GM21786 (cell line): Measurements from ENCODE around the gene NCS1.
A peak's percentile ranks its signal among the peaks of the same experiment; 100 is the strongest.

Source experiments
- ATAC-seq: cut with Tn5 transposase; IDR thresholded peaks from one replicate; pipeline ENCODE4 v1.9.1; 2021; ENCODE audit not compliant: unreplicated experiment

NCS1 gene

DNA sequence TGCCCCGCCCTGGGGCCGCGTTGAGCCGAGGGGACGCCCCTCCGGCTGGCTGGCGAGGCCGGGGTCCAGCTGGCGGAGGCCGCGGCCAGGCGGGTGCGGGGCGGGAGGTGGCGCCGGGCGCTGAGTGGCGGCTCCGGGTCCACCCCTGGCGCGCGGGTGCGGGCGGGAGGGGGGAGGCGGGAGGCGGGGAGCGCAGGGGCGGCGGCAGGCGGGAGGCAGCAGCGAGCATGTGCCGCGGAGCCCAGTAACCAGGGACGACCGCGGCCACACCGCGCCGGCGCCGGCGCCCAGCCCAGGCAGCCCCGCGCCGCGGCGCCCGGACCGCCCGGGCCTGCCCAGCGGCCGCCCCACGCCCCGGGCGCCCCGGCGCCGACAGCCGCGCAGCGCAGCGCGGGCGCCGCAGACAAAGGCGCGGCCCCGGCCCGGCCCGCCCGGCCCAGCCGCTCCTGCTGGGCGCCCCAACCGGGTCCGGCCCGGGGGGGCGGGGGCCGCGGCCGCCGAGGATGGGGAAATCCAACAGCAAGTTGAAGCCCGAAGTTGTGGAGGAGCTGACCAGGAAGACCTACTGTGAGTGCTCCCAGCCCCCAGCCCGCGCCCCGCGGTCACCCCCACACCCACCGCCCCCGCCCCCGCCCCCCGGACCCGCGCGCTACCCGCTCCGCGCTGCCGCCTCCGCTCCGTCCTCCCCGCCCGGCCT, at the start of gene NCS1:
NCS1 (plus strand) TSS at position 244 of the 697 bp plus-strand sequence; CDS start at position 504, 260 bp downstream.
- ATAC-seq, result no peak

DNA sequence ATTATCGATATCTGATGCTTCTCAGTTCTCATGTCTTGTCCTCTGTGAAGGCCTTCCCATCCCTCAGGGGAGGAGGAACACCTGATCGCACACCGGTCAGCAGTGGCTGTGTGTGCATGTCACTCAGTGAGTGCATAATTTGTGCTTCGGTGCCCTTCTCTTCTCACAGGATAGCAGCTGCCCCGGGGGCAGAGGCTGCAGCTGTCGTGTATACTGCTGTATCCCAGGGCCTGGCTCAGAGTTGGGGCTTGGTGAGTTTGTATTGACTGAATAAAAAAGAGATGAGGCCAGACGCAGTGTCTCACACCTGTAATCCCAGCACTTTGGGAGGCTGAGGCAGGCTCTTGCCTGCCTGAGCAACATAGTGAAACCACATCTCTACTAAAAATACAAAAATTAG, 49.7 kb upstream of the NCS1 start:
- no peak for ATAC-seq

DNA sequence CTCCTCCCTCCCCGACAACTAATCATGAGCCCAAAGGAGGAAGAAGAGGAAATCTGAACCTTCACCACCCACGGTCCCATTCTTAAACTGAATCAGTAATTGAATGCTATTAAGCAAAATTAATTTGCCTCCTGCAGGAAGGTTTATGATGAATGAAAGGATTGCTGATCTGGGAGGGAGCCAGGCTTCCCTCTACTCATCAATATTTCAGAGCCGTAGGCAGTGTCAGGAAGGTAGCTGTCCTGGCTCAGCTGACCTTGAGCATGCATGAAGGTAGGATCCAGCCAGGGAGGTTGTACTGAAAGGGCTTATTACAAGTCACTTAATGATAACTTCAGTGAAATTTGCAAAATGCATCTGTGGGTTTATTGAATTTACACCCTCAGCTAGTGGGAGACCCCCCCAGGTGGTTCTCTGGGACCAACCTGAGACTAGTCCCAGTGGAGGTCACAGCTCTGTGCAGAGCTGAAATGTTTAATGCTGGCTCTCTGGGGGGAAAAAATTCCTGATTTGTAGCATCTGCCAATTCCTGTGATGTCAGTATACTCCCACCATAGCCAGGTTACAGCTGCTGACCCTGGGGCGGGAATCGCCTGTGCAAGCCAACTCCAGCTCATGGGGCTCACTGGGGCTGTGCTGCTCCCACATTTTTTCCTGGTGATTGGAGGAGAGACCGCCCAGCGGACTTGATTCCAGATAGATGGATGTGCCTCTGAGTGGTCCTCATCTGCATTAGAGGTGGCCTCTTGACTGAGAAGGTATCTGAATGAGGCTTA, 47.9 kb upstream of the NCS1 start:
- no peak for ATAC-seq

DNA sequence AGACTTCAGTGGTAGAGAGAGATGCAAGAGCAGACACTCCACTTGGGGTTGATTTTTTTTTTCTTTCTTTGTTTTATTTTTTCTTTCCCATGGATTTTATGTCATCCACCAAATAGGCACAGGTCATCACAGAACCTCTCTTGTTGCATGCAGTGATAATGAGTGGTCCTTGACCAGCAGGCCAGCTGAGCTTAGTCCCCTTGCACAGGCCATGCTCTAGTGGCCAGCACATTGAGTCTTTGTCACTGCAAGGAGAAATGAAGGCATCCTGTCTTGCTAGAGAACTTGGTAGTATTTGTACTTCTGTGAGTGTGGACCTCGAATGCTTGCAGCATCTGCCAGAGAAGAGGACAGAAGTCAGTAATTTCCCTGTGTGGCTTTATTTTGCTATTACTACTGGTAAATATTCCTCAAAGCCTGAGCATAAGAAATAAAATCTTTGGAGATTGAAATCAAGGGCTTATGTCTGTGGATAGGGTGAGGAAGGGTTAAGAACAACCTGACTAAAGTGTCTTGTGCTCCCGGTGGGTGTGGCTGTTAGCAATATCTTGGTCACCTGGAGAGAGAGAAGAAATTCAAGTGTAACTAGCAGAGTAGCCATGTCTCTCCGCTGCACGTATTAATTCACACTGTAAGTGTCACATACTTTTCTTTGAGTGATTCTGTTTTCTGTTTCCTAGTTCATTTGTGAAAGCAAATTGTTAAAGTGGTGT, 45.3 kb upstream of the NCS1 start:
- no peak for ATAC-seq

DNA sequence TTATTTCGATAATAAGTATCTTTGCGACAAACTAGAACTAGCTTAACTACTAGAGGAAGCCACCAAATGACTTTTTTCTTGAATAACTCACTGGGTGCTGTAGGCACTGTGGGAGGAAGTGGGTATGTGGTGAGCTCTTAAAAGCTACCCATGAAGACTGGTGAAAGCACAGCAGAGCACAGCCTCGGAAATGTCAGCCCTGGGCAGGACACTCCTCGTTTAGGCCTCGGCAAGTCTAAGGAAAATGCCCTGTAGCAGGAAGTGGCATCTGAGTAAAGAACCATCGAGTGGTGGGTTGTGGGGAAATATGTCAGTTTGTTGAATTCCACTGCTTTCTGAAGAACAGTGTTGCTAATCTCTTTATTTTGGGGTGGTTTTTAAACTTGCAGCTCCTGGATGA, 44.0 kb upstream of the NCS1 start:
- ATAC-seq, result peak; percentile 50

DNA sequence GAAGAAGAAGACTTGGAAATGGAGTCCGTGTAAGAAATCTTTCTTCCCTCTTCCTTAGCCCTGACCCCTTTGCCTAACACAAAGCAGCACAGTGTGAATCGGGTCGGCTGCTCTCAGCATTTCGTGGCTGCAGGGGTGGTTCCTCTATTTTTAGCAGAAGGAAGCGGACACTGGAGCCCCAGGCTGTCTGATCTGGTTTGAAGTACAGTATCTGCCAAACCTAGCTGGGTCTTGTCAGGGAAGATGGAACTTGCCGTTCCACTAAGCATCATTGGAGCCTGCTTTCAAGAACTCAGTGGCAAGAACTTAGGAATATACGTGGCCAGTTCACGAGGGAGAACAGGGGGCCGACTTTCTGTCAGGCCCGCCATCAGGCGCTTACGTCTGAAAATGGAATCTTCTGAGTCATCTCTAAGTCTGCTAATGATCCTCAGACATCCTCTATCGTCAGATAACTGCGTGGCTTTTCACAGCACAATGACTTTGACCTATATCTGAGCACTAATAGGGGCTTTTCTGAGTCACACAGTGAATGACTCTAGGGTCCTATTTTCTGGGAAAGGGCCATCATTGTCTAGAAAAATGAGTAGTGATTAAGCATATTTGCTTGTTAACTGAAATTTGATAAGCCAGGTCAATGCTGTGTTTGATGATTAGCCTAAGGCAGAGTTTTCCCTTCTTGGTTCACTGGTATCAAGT, 43.3 kb upstream of the NCS1 start:
- ATAC-seq, result peak; percentile 60

DNA sequence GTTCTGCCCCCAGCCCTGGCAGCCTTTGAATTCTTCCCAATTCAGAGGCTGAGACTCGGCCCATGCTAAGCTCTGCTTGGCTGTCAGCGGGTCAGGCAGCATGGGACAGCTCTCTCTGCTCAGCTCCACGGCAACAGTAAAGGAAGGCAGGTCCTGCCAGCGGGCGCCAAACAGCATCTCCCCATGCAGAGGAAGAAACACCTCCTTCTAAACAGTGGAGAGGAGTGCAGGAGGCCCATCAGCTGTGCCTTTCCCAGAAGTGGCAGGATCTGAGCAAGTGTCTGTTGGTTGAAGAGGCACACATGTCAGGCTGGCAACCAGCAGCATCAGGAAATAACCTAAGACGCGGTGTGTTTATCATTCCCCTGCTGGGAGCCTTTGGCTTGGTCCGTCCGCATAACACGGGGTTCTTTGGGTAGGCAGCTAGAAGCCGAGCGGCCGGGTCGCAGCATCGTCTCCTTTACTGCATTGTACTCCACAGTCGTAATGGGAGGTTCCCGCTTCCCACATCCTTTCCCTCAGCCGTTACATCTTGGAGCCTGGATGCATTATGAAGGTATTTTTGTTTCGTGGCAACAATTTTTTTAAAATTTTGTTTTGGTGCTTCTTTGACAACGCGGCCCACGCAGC, 42.7 kb upstream of the NCS1 start:
- ATAC-seq, result no peak

DNA sequence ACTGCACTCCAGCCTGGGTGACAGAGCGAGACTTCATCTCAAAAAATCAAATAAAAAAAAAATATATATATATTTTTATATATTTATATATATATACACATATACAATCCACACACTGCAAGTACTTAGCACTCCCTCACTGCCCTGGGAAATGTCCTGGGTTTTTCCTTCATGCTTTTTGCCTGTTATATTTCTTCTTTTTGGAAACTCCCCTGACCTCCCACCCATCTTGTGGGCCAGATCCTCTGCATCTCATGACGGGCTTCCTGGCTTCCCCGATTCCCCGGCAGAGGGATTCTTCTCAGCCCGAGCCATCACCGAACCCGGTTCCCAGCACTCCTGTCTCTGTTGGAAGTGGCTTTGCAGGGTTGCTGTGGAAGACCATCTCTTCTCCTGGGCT, 39.5 kb upstream of the NCS1 start:
- ATAC-seq, result no peak

DNA sequence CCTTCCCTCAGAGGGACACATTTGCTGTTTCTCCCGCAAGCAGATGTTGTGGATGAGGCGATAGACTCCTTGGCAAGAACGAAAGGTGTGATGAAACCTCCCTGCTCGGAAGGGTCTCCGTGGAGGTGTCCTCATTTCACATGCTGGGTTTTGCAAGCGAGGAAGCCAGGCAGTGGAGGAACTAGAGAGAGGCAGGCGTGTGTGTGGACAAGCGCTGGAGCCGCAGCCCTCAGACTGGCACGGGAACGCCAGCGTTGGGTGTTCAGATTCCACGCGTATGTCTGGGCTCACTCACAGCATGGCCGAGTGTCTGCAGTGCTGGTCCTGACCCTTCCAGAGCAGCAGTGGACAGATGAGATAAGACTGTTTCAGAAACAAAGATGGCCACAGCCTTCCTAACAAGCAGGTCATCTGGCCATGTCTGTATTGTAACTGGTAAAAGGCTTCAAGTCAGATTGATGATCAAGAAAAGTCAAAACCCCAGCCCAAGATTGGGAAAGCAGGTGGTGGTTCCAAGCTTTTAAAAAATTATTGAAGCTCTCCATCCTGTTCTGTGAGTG, 35.0 kb upstream of the NCS1 start:
- no peak for ATAC-seq

DNA sequence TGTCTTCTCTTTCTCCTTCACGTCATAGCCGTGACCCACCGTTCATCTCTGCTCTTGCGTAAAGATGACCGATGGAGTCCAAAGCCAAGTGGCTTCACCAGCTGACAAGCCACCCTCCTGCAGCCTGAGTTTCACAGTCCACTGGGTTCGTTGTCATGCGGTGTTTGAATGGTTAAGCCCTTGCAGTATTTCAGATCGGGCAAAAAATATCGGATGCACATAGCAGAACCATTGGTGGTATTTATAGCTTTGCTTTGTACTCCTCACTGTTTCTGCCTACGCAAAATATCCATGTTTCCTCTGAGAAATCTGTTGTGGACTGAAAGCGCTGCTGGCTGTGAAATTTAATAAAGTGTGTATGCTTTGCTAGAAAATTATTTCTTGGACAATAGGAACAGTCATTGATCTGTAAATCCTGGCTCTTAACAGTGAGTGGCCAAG, 34.5 kb upstream of the NCS1 start:
- no peak for ATAC-seq

DNA sequence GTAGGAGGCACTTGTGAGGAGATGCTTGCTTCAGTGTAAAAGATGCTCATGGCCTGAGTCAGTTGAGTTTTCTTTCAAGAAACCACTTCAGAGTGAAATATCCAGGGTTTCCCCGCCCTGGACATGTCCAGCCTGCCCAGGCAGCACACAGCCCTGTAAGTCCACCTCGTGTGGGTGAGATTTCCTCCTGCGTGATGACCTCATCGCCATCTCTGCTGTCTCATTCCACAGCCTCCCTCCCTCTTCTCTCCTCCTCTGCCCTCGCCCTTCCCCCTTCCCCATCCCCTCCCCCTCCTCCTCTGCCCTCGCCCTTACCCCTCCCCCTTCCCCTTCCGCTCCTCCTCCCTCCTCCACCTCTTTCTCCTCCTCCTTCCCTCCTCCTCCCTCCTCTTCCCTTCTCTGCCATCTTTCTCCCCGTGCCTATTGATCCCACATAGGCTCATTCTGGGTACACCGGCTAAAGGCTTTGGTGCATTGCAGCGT, 34.0 kb upstream of the NCS1 start:
- no peak for ATAC-seq

DNA sequence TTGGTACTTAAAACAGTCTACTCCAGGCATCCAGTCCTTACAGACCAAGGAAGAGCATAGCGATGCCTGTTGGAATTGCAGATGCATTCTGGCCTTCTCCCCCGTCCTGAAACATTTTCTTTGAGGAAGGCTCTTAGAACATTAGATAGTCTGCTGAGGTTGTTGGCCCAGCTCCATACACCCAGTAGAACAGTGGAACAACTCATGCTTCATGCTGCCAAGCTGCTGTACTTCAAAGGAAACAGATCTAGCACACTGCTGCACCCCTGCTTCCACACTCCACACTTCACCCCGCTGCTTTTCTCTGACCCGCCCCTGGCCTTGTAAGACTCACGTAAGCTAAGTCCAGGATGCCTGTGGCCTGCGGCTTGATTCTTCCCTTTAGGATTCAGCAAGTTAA, 33.4 kb upstream of the NCS1 start:
- ATAC-seq, result no peak

DNA sequence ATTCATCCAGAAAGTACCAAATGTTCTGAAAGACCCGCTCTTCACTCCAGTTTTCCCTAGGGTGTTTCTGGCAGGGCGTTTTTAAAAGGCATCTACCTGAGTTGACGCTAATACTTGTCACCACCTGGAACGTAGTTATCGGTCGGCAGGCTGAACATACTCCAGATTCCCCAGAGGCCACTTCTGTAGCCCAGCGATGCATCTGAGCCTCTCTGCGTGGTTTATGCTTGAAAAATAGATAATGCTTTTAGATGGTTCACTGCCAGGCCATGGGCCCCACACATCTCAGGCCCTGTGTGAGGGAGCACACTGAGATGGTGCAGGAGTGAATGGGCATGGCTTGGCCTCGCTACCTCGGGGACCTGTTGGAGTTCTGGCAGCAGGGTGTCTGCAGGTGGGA, 33.0 kb upstream of the NCS1 start:
- no peak for ATAC-seq

DNA sequence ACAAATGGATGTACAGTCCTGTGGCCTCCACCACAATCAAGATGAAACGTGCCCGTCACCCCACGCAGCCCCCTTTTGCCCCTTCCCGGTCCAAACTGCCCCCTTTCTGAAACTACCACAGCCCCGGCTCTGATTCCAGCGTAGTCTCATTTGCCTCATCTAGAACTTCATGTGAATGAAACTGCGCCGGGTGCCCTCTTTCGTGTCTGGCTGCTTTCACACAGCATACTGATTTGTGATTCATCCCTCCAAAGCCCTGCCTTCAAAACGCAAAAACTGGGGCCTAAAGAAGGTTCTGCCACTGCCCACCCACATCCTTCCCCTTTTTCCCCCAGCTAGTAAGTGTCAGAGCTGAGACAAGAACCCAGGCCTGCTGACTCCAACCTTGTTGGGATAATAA, 31.5 kb upstream of the NCS1 start:
- ATAC-seq, result no peak

DNA sequence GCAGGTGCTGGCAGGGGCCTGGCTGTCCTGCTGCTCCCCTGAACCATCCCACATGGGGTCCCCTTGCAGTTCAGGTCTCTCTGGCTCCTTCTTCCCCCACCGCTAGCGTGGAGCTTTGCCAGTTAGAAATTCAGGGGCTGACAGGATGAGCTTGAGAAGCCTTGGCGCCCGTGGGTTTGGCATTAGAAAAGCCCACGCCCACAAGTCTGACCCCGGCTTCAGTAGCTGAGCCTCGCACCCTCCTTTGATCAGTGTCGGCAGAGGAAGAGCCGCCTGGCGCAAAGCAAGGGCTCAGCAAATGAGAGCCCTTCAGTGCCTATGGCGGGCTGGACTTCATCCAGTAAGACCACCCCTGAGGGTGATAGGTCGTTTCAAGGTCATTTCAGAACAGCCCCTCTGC, 30.1 kb upstream of the NCS1 start:
- ATAC-seq, result no peak

DNA sequence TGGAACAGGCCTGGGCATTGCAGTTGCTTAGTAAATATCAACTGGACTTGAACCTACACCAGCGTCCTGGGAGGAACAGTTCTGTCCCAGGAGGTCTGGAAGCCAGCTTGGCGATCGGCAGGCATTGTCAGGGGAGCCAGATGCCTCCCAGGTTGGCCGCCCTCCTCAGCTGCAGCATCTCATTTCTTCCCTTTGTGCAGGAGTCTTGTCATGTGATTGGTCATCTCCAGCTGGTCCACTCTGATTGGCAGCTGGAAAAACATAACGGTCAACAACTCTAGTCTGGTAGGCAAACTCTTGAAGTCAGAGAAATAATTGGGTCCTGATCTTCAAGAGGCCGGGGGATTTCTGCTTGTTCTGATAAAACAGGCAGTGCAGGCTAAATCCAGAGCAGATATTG, 29.6 kb upstream of the NCS1 start:
- no peak for ATAC-seq

DNA sequence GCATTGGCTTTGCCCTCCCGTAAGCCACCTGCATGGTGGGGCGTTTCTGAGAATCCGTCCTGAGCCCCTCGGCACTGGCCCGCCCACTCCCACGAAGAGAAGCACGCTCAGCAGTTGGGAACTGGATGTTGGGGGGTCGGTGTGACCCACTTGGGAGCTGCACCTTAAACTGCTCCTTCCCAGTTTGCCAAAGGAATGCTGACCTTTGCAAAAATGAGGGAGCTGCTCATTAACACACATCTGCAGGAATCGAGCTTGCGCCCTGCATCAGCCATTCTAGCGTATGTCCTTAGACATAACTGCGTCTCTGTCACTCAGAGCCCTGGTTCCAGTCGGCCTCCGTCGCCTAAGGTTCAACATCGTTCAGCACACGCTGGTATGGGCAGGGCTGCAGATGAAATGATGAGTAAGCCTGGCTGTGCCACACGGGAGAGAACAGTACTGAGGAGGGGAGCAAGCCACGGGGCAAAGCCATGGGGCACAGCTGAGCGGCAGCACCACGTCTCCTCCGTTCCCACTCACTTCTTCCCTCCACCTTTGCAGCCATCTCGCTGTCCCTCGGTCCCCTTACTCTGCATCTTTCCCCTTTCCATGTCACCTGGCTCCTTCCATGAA, 28.8 kb upstream of the NCS1 start:
- no peak for ATAC-seq

DNA sequence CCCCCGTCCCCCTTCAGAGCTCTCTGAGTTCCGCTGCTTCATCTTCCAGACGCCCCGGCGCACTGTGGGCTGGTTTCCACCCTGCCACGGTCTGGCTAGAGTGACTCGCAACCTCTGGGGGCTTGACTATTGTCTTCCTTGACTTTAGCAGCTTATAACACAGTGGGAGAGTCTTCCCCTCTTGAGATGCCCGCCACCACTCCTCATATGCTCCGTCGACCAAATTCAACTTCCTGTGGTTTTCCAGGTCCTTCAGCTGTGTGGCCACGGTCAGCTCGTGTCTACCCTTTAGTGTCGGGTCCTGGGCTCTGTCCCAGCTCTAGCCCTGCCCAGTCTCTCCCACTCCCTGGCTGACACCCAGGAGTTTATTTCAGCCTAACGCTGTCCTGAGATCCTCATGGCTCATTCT, 28.2 kb upstream of the NCS1 start:
- ATAC-seq, result no peak

DNA sequence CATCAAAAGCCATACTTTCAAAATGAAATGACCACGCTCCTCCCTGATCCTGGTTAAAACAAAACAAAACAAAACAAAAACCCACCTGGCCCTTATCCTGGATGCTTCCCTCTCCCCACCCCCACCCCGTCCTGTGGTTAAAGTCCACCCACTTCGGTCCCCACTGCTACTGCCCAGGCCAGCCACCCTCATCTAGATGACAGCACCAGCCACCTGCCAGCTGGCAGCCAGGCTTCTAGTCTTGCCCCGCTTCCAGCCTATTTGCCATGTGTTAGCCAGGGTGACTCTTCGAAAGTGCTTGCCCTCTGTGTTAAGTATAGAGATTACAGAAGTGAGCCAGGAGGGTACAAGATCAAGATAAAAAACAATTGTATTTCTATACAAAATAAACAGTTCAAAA, 27.5 kb upstream of the NCS1 start:
- no peak for ATAC-seq

DNA sequence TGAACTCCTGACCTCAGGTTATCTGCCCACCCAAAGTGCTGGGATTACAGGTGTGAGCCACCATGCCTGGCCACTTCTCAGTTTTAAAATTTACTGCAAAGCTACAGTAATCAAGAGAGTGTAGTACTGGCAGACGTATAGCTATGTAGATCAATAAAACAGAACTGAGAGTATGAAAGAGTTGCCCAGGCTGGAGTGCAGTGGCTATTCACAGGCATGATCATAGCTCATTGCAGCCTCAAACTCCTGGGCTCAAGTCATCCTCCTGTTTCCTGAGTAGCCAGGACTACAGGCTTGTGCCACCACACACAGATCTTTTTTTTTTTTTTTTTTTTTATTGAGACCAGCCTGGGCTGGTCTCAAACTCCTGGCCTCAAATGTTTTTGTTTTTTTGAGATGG, 26.5 kb upstream of the NCS1 start:
- no peak for ATAC-seq
